ENCODE measurements around the gene BCL7A. TPM values are rescaled to one million over a fixed set of nuclear protein-coding genes. Genes with fewer than 3 reads are reported as not detected.

BCL7A gene
- total and polyA plus RNA-seq, 2 donors = 5.5 to 24.3 TPM

GRCh38 chr12:122062832-122063693 lies 41.4 kb downstream of the BCL7A start:
- peaks cover 12 to 38% of the 10 kb centered on the region in 2 donors for H3K4me1 ChIP-seq (ENCODE audit: control insufficient read depth in 2 of 2, insufficient read depth in 2 of 2, low read length in 2 of 2)
- peak overlapping the region; percentile 62 to 64 for H3K27ac ChIP-seq (ENCODE audit: low read depth in 1 of 2, low read length in 1 of 2)
- peak in 1 of 9 donors; percentile 42 for DNase-seq (ENCODE audit: low read depth in 6 of 9, low spot score in 9 of 9)
- H3K36me3 ChIP-seq (ENCODE audit: control insufficient read depth in 2 of 2, insufficient read depth in 2 of 2, low read length in 1 of 2) = peaks cover 36 to 38% of the 10 kb centered on the region in 2 donors
- peaks cover 0 to 3% of the 10 kb centered on the region in 2 donors for H3K9me3 ChIP-seq (ENCODE audit: control insufficient read depth in 2 of 2, insufficient read depth in 1 of 2, low read length in 1 of 2)
- no peak overlapping the region for H3K4me3 ChIP-seq (ENCODE audit: low read length in 2 of 2)
- 52% methylated on average over 19 of the region's 19 CpGs for WGBS
- H3K27me3 ChIP-seq (ENCODE audit: control insufficient read depth in 2 of 2, insufficient read depth in 1 of 2, low read length in 1 of 2) = no peaks in the 10 kb centered on the region

DNA sequence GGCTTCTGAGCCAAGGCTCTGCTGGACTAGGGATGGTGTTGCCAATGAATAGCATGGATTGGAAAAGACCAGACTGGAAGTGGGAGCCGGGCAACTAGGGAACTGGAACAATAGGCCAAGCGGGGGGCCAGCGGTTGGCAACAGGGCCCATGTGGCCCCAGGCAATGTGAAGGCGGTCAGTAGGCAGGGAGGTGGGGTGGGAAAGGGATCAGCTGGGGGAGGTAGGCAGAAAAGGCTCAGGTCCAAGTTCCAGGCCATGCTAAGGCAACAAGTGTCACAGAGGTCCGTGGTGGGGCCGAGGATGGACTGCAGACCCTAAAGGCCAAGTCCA lies 42.0 kb downstream of the BCL7A start:
- 96% methylated on average over 6 of the region's 6 CpGs for WGBS
- no peaks in the 10 kb centered on the region for H3K27me3 ChIP-seq (ENCODE audit: control insufficient read depth in 2 of 2, insufficient read depth in 1 of 2, low read length in 1 of 2)
- H3K27ac ChIP-seq (ENCODE audit: low read depth in 1 of 2, low read length in 1 of 2) = peak overlapping the region; percentile 62 to 64
- peaks cover 0 to 3% of the 10 kb centered on the region in 2 donors for H3K9me3 ChIP-seq (ENCODE audit: control insufficient read depth in 2 of 2, insufficient read depth in 1 of 2, low read length in 1 of 2)
- H3K36me3 ChIP-seq (ENCODE audit: control insufficient read depth in 2 of 2, insufficient read depth in 2 of 2, low read length in 1 of 2) = peaks cover 34 to 35% of the 10 kb centered on the region in 2 donors
- DNase-seq (ENCODE audit: low read depth in 6 of 9, low spot score in 9 of 9) = no peak
- peaks cover 16 to 44% of the 10 kb centered on the region in 2 donors for H3K4me1 ChIP-seq (ENCODE audit: control insufficient read depth in 2 of 2, insufficient read depth in 2 of 2, low read length in 2 of 2)
- no peak overlapping the region for H3K4me3 ChIP-seq (ENCODE audit: low read length in 2 of 2)

GRCh38 chr12:122064025-122064777 lies 42.5 kb downstream of the BCL7A start:
- DNase-seq (ENCODE audit: low read depth in 6 of 9, low spot score in 9 of 9) = peak in 4 of 9 donors; percentile 31 to 72 (median 61)
- Histone ChIP-seq H3K4me3 (ENCODE audit: low read length in 2 of 2) (no peak overlapping the region), H3K27ac (ENCODE audit: low read depth in 1 of 2, low read length in 1 of 2) (peak overlapping the region in 1 of 2 donors; percentile 22), H3K4me1 (ENCODE audit: control insufficient read depth in 2 of 2, insufficient read depth in 2 of 2, low read length in 2 of 2) (peaks cover 16 to 49% of the 10 kb centered on the region in 2 donors), H3K27me3 (ENCODE audit: control insufficient read depth in 2 of 2, insufficient read depth in 1 of 2, low read length in 1 of 2) (no peaks in the 10 kb centered on the region), H3K9me3 (ENCODE audit: control insufficient read depth in 2 of 2, insufficient read depth in 1 of 2, low read length in 1 of 2) (peaks cover 0 to 3% of the 10 kb centered on the region in 2 donors), H3K36me3 (ENCODE audit: control insufficient read depth in 2 of 2, insufficient read depth in 2 of 2, low read length in 1 of 2) (peaks cover 28 to 30% of the 10 kb centered on the region in 2 donors)
- WGBS = 74% methylated on average over 14 of the region's 14 CpGs

GRCh38 chr12:122064780-122065588 lies 43.3 kb downstream of the BCL7A start:
- no peak overlapping the region for H3K27ac ChIP-seq (ENCODE audit: low read depth in 1 of 2, low read length in 1 of 2)
- peaks cover 0 to 3% of the 10 kb centered on the region in 2 donors for H3K9me3 ChIP-seq (ENCODE audit: control insufficient read depth in 2 of 2, insufficient read depth in 1 of 2, low read length in 1 of 2)
- WGBS = 94% methylated on average over 16 of the region's 16 CpGs
- H3K27me3 ChIP-seq (ENCODE audit: control insufficient read depth in 2 of 2, insufficient read depth in 1 of 2, low read length in 1 of 2) = no peaks in the 10 kb centered on the region
- peaks cover 21 to 22% of the 10 kb centered on the region in 2 donors for H3K36me3 ChIP-seq (ENCODE audit: control insufficient read depth in 2 of 2, insufficient read depth in 2 of 2, low read length in 1 of 2)
- no peak for DNase-seq (ENCODE audit: low read depth in 6 of 9, low spot score in 9 of 9)
- H3K4me3 ChIP-seq (ENCODE audit: low read length in 2 of 2) = no peak overlapping the region
- H3K4me1 ChIP-seq (ENCODE audit: control insufficient read depth in 2 of 2, insufficient read depth in 2 of 2, low read length in 2 of 2) = peaks cover 16 to 49% of the 10 kb centered on the region in 2 donors

- no peak for DNase-seq (ENCODE audit: low read depth in 6 of 9, low spot score in 9 of 9)
- no peak overlapping the region for H3K4me3 ChIP-seq (ENCODE audit: low read length in 2 of 2)
- peaks cover 0 to 3% of the 10 kb centered on the region in 2 donors for H3K9me3 ChIP-seq (ENCODE audit: control insufficient read depth in 2 of 2, insufficient read depth in 1 of 2, low read length in 1 of 2)
- WGBS = 97% methylated on average over 5 of the region's 5 CpGs
- H3K27me3 ChIP-seq (ENCODE audit: control insufficient read depth in 2 of 2, insufficient read depth in 1 of 2, low read length in 1 of 2) = no peaks in the 10 kb centered on the region
- H3K36me3 ChIP-seq (ENCODE audit: control insufficient read depth in 2 of 2, insufficient read depth in 2 of 2, low read length in 1 of 2) = no peaks in the 10 kb centered on the region
- peaks cover 16 to 50% of the 10 kb centered on the region in 2 donors for H3K4me1 ChIP-seq (ENCODE audit: control insufficient read depth in 2 of 2, insufficient read depth in 2 of 2, low read length in 2 of 2)
- H3K27ac ChIP-seq (ENCODE audit: low read depth in 1 of 2, low read length in 1 of 2) = peak overlapping the region in 1 of 2 donors; percentile 52
These were observed 45.9 kb downstream of the BCL7A start for GRCh38 chr12:122067548-122067947.

DNA sequence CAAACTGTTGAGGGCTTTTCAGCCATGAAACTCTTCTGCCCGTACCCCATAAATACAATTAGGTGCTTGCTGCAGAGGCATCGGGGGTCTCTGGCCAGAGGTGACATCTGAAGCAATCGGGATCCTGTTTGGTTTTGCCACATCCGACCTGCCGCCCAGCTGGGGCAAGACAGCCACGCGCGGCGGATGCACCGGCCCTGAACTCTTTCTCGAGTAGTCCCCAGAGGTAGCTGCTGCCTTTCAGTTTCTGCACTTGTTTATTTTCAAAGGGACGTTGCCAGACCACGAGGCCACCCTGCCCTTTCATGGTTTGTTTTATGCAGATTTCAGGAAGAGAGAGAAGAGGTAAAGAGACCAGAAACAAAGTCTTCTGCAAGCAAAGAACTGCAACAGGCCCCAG lies 46.3 kb downstream of the BCL7A start:
- H3K27me3 ChIP-seq (ENCODE audit: control insufficient read depth in 2 of 2, insufficient read depth in 1 of 2, low read length in 1 of 2) = no peaks in the 10 kb centered on the region
- peaks cover 13 to 45% of the 10 kb centered on the region in 2 donors for H3K4me1 ChIP-seq (ENCODE audit: control insufficient read depth in 2 of 2, insufficient read depth in 2 of 2, low read length in 2 of 2)
- H3K9me3 ChIP-seq (ENCODE audit: control insufficient read depth in 2 of 2, insufficient read depth in 1 of 2, low read length in 1 of 2) = peaks cover 0 to 3% of the 10 kb centered on the region in 2 donors
- peak overlapping the region; percentile 26 to 52 for H3K27ac ChIP-seq (ENCODE audit: low read depth in 1 of 2, low read length in 1 of 2)
- peak in 2 of 9 donors; percentile 57 to 74 for DNase-seq (ENCODE audit: low read depth in 6 of 9, low spot score in 9 of 9)
- H3K4me3 ChIP-seq (ENCODE audit: low read length in 2 of 2) = peak overlapping the region in 1 of 2 donors; percentile 3
- WGBS = 11% methylated on average over 13 of the region's 13 CpGs
- no peaks in the 10 kb centered on the region for H3K36me3 ChIP-seq (ENCODE audit: control insufficient read depth in 2 of 2, insufficient read depth in 2 of 2, low read length in 1 of 2)

DNA sequence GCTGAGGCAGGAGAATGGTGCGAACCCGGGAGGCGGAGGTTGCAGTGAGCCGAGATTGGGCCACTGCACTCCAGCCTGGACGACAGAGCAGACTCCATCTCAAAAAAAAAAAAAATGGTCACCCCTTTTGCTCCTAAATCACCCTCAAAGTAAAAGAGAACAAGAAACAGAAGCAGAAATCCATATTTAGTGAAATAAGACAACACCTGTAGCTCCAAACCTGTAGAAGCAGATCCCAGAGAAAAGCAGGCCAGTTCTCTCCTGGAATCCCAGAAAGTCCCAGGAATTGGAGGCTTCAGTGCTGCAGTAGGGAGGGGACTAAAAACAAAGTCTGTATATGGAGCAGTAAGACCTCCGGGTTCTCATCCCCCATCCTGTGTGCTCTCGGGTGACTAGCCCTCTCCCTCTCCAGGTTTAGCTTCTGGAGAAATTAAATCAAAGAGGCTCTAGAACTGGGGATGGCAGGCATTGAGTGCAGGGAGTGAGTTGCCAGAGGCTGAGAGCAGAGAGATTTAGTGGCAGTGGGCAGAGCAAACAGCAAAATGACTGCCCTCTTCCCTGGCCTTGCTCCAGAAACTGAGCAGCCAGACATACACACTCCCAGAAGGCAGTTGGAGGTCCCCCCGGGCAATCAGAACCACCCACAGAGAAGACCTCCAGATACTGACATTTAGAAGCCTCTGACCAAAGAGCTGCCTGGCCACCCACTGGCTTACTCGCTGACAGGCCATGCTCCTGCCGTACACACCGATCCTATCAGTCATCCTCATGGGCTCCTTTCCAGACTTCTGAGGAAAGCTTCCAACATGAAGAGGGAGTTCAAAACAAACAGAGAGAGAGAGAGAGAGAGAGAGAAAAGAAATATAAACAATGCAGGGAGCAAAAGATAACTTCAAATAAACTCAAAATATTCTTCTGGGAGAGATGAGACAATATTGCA lies 50.6 kb downstream of the BCL7A start:
- WGBS = 83% methylated on average over 11 of the region's 11 CpGs
- no peak overlapping the region for H3K27ac ChIP-seq (ENCODE audit: low read depth in 1 of 2, low read length in 1 of 2)
- no peak for DNase-seq (ENCODE audit: low read depth in 6 of 9, low spot score in 9 of 9)

DNA sequence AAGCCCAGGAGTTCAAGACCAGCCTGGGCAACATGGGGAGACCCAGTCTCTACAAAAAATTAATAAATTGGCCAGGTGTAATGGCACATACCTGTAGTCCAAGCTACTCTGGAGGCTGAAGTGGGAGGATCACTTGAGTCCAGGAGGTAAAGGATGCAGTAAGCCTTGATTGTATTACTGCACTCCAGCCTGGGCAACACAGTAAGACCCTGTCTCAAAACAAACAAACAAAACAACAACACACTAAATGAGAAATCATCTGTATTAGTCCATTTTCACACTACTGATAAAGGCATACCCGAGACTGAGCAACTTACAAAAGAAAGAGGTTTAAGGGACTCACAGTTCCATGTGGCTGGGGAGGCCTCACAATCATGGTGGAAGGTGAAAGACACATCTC lies 52.1 kb downstream of the BCL7A start:
- Histone ChIP-seq H3K36me3 (ENCODE audit: control insufficient read depth in 2 of 2, insufficient read depth in 2 of 2, low read length in 1 of 2) (no peaks in the 10 kb centered on the region), H3K27me3 (ENCODE audit: control insufficient read depth in 2 of 2, insufficient read depth in 1 of 2, low read length in 1 of 2) (no peaks in the 10 kb centered on the region), H3K27ac (ENCODE audit: low read depth in 1 of 2, low read length in 1 of 2) (no peak overlapping the region), H3K9me3 (ENCODE audit: control insufficient read depth in 2 of 2, insufficient read depth in 1 of 2, low read length in 1 of 2) (no peaks in the 10 kb centered on the region), H3K4me3 (ENCODE audit: low read length in 2 of 2) (no peak overlapping the region), H3K4me1 (ENCODE audit: control insufficient read depth in 2 of 2, insufficient read depth in 2 of 2, low read length in 2 of 2) (peaks cover 3 to 20% of the 10 kb centered on the region in 2 donors)
- WGBS = 98% methylated on average over 1 of the region's 1 CpG
- no peak for DNase-seq (ENCODE audit: low read depth in 6 of 9, low spot score in 9 of 9)

More for the DNA sequence above, 50.6 kb downstream of the BCL7A start:
- H3K9me3 ChIP-seq (ENCODE audit: control insufficient read depth in 2 of 2, insufficient read depth in 1 of 2, low read length in 1 of 2) = no peaks in the 10 kb centered on the region
- no peak overlapping the region for H3K4me3 ChIP-seq (ENCODE audit: low read length in 2 of 2)
- H3K36me3 ChIP-seq (ENCODE audit: control insufficient read depth in 2 of 2, insufficient read depth in 2 of 2, low read length in 1 of 2) = no peaks in the 10 kb centered on the region
- H3K4me1 ChIP-seq (ENCODE audit: control insufficient read depth in 2 of 2, insufficient read depth in 2 of 2, low read length in 2 of 2) = peaks cover 9 to 27% of the 10 kb centered on the region in 2 donors
- H3K27me3 ChIP-seq (ENCODE audit: control insufficient read depth in 2 of 2, insufficient read depth in 1 of 2, low read length in 1 of 2) = no peaks in the 10 kb centered on the region

Measured in thymus (tissue), 11 donors.